Lower leg skin (tissue), 4 donors: Measurements from ENCODE around the gene PLPPR3. TPM values are rescaled to one million over a fixed set of nuclear protein-coding genes. Genes with fewer than 3 reads are reported as not detected.
A peak's percentile ranks its signal among the peaks of the same experiment; 100 is the strongest.

Source experiments
- DNase-seq, 2 donors: peaks; one replicate each; pipeline ENCODE4 v3.0.0-alpha.2; 2019; ENCODE audit warnings: low spot score in 2 of 2
- H3K4me3 ChIP-seq: fragments of 200-600 bp; sonication (generic); 2 replicates; pipeline ENCODE4 v1.5.1; 2017; ENCODE audit warnings: mild to moderate bottlenecking, low read depth; ENCODE audit not compliant: poor library complexity, severe bottlenecking
- CTCF ChIP-seq, 3 donors: fragments of 450-650 bp; IDR thresholded peaks; one replicate each; pipeline ENCODE4 v1.5.1; 2016; ENCODE audit warnings: antibody characterized with exemption in 3 of 3, mild to moderate bottlenecking in 3 of 3, moderate library complexity in 2 of 3
- POLR2A ChIP-seq, 2 donors: fragments of 450-650 bp; IDR thresholded peaks; one replicate each; pipeline ENCODE4 v1.6.1; 2016 to 2017; ENCODE audit warnings: antibody characterized with exemption in 2 of 2, mild to moderate bottlenecking in 1 of 2, moderate library complexity in 1 of 2
- WGBS, 2 donors: methylation state at CpG; one replicate each; pipeline ENCODE4 v1.1.5; 2018; 5-methylcytosine and 5-hydroxymethylcytosine counted together
- intact Hi-C: fragments of 100-400 bp; cut with DNase I; formaldehyde crosslinking; loops from one replicate; pipeline ENCODE4 v1.15.0; 2023; ENCODE audit warnings: low total_unique reads
- total RNA-seq, 4 donors: library from RNA; depleted of rRNA; stranded (reverse); fragments of >200 nt; gene quantifications; one replicate each; pipeline ENCODE4 v1.1.0, GENCODE V29; 2016

The PLPPR3 gene
- total RNA-seq, 4 donors from 2014 or later, result not detected

- no peak overlapping the region for H3K4me3 ChIP-seq
- no peak for TF ChIP-seq CTCF (IDR thresholded peaks at IDR 0.05)
- intact Hi-C loops, result no loop called here
- no peak for DNase-seq
- 71 to 79% methylated on average over 24 of the region's 24 CpGs for WGBS, 2 donors
Measured at GRCh38 chr19:834216-834615, 12.5 kb upstream of the PLPPR3 start.

- TF ChIP-seq CTCF (IDR thresholded peaks at IDR 0.05) (no peak), POLR2A (IDR thresholded peaks at IDR 0.05) (no peak)
- 51 to 53% methylated on average over 32 to 37 of the region's 38 CpGs for WGBS, 2 donors
- no peak for DNase-seq
- intact Hi-C loops, result no loop called here
- no peak overlapping the region for H3K4me3 ChIP-seq
Measured at GRCh38 chr19:831407-832369, 9.9 kb upstream of the PLPPR3 start.

- no peak overlapping the region for H3K4me3 ChIP-seq
- DNase-seq, result no peak
- 53 to 64% methylated on average over 18 of the region's 18 CpGs for WGBS, 2 donors
- TF ChIP-seq CTCF (IDR thresholded peaks at IDR 0.05) (no peak), POLR2A (IDR thresholded peaks at IDR 0.05) (no peak)
- intact Hi-C loops, result no loop called here
Measured at GRCh38 chr19:829129-829758, 7.5 kb upstream of the PLPPR3 start.

GRCh38 chr19:827710-828321, 6.1 kb upstream of the PLPPR3 start, which contains the start of gene AZU1:
Gene AZU1 (plus strand): TSS chr19:827837. CDS start chr19:827847, 10 bp downstream.
- H3K4me3 ChIP-seq, result no peak within 1 kb of the TSS
- peak in 1 of 2 donors; percentile 39 for DNase-seq
- TF ChIP-seq POLR2A (IDR thresholded peaks at IDR 0.05), result no peak
- TF ChIP-seq CTCF (IDR thresholded peaks at IDR 0.05), result no peak
- intact Hi-C loops, result no loop called here
- 61 to 75% methylated on average over 11 to 33 of the region's 33 CpGs for WGBS, 2 donors

GRCh38 chr19:827314-827709, 5.6 kb upstream of the PLPPR3 start:
- 84 to 94% methylated on average over 10 to 11 of the region's 11 CpGs for WGBS, 2 donors
- intact Hi-C loops, result no loop called here
- peak in 1 of 2 donors; percentile 83 for DNase-seq

More at GRCh38 chr19:827314-827709, 5.6 kb upstream of the PLPPR3 start:
- H3K4me3 ChIP-seq, result no peak overlapping the region
- TF ChIP-seq POLR2A (IDR thresholded peaks at IDR 0.05) (no peak), CTCF (IDR thresholded peaks at IDR 0.05) (no peak)
